IPS-18c (cell line): ENCODE data around the gene SLC11A2.

ENCODE experiments used
- H3K4me3 ChIP-seq: 2 replicates; pipeline ENCODE4 v1.7.0; 2013; ENCODE audit warnings: low read depth, mild to moderate bottlenecking, low read length, moderate library complexity; ENCODE audit not compliant: insufficient read depth
- H3K9me3 ChIP-seq: one replicate; pipeline ENCODE4 v1.6.1; 2013; ENCODE audit warnings: mild to moderate bottlenecking, low read length, moderate library complexity; ENCODE audit not compliant: control insufficient read depth, insufficient read depth

SLC11A2 gene

DNA sequence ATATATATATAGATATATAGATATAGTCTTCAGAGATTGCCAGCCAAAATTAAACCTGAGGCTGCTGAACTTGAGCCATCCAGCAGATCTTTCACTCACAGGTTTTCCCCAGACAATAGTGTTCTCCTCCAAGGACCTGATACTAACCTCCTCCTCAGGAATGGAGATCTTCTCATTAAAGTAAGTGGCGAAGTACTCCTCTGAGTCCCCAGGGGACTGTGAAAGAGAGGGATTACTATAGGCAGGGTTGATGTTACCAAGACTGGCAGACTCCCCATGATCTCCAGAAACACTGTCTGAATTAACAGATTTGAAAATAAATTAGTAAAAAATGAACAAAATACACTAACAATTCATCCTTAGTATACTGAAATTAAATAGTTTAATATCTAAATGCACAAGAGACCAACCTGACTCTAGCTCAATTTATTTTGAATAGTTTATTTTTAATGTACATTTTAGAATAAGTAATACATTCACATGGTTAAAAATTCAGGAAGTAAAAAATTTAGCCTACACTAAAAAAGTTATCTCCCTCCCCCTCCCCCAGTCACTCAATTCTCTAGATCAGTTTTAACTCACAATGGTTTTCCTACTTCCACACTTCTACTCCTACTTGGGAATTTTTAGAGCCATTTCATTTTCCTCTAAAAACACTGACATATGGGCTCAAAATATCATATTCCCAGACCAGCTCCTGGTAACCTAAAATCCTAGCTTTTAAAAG is 17.7 kb downstream of the SLC11A2 start:
- no peak overlapping the region for H3K4me3 ChIP-seq
- no peaks in the 10 kb centered on the region for H3K9me3 ChIP-seq

DNA sequence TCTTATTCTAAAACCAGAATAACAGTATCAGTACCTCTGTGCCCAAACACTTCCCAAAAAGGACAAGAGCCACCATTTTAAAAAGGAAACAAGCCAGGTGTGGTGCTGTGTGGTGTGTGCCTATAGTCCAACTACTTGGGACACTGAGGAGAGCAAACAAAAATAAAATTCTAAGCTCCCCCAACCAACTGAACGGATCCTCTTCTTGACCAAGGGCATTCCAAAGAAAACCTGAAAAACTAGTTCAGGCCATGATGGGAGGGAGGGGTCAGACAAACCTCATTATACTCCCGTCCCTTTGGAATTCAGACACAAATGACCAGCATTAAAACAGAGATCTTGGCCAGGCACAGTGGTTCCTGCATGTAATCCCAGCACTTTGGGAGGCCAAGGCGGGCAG is 20.5 kb downstream of the SLC11A2 start:
- H3K4me3 ChIP-seq: no peak overlapping the region

DNA sequence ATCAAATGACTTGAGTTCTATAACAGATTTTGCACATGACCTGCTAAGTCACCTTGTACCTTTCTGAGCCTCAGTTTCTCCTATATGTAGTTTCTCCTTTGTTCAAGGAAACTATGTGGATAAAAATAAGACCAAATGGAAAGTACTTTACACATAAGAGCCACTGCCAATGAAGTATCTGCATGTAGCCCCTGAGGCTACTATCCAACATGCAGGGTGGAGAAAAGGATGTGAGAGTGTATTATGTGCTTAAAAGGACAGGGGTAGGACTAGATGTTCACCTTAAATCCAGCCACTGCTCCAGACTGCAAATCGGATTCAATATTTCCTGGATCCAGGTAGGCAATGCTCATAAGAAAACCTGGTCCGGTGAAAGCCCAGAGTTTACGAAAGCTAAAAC is 21.2 kb downstream of the SLC11A2 start:
- no peak overlapping the region; the same call in 1 of the 2 replicates for H3K4me3 ChIP-seq
- H3K9me3 ChIP-seq: no peaks in the 10 kb centered on the region

More for the DNA sequence above, 20.5 kb downstream of the SLC11A2 start:
- H3K9me3 ChIP-seq: no peaks in the 10 kb centered on the region

DNA sequence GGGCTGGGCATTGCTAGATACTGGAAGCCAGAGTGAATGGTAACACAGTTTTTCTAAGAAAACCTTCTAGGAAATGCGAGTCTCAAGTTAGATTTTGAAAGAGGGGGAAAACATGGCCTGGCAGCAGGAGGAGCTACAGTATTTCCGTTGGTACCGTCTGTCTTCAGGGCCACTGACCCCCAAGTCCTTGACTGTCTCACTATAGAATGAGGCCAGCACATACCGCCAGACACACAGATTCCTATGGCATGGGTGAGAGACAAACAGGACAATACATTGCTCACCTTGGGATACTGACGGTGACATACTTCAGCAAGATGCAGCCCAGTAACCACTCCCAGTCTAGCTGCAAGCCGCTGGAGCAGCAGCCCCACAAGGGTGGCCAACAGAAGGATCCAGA is 21.7 kb downstream of the SLC11A2 start:
- H3K9me3 ChIP-seq: no peaks in the 10 kb centered on the region
- no peak overlapping the region for H3K4me3 ChIP-seq

DNA sequence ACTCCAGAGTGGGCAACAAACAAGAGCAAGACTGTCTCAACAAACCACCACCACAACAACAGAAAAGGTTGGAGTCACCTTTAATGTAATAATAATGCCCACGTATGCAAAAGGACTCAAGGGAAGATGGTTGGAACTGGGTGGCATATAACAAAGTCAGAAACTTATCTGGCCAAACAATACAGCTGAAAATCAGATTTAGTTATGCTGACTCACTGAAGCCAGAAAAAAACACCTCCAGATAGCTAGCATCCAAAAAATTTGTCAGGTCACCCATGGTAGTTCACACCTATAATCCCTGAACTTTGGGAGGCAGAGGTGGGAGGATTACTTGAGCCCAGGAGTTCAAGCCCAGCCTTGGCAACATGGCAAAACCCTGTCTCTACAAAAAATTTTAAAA is 24.4 kb downstream of the SLC11A2 start:
- no peaks in the 10 kb centered on the region for H3K9me3 ChIP-seq
- no peak overlapping the region for H3K4me3 ChIP-seq

DNA sequence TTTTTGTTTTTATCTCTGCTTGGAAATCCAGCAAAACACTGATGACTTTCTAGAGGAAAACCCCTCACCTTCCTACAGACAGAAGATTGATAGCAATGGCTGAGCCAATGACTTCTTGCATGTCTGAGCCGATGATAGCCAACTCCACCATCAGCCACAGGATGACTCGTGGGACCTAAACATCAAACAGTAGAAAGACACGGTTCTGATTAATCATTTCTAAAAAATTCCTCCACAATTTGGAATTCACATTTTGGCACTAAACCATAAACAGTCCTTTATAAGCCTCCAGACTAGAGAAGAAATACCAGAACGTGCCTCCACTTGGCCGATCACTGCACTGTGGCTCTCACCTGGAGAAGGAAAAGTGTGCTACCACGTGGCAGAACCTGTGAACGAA is 25.9 kb downstream of the SLC11A2 start:
- Histone ChIP-seq H3K9me3 (no peaks in the 10 kb centered on the region), H3K4me3 (no peak overlapping the region)

DNA sequence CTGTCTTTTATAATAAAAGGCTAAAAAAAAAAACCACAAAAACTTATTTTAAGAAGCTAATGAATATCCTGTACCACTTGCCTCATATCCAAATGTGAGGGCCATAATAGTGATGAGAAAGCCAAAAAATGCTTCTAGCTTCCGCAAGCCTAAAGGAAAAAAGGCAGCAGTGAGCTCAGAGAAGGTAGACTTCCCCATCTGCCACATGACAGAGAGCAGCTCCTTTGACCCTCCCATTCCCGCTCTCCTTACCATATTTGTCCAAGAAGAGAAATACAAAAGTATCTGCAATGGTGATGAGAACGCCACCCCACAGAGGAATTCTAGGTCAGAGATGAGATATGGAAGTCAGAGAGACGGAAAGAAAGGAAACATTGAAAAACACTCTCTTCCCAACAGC is 27.1 kb downstream of the SLC11A2 start:
- no peaks in the 10 kb centered on the region for H3K9me3 ChIP-seq
- no peak overlapping the region for H3K4me3 ChIP-seq

DNA sequence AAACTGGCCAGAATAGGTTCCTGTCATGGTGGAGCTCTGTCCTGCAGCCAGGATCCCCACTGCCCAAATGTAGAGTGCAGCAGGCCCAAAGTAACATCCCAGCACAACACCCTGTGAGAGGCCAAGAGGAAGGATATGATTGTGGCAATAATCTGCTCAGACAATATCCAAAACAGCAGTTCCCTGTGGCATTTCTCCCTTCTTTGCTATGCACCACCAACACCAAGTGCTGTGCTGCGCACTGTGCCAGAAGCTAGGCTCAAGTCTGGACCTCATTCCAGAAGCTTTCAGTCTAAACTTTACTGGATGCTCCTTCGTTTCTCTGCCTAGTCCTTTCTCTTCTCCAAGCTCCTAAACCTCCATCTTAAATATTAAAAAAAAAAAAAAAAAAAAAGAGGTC is 33.4 kb downstream of the SLC11A2 start:
- no peak overlapping the region for H3K4me3 ChIP-seq
- H3K9me3 ChIP-seq: no peaks in the 10 kb centered on the region

DNA sequence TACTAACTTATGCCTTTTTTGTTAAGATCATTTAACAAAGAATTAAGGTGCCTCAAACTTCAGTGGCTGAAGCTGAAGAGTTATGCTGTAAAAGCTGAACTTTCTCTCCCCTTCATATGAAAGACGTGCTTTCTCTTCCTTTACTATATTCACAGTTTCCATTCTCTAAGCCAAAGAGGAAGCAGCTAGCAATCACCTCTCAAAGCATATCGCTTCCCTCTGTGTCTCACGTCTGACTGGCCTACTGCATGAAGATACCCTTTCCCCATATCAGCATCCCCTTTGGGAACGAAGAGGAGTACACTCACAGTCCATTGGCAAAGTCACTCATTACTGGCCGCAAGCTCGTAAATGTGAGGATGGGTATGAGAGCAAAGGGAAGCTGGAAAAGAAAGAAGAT is 34.9 kb downstream of the SLC11A2 start:
- H3K9me3 ChIP-seq: no peaks in the 10 kb centered on the region

DNA sequence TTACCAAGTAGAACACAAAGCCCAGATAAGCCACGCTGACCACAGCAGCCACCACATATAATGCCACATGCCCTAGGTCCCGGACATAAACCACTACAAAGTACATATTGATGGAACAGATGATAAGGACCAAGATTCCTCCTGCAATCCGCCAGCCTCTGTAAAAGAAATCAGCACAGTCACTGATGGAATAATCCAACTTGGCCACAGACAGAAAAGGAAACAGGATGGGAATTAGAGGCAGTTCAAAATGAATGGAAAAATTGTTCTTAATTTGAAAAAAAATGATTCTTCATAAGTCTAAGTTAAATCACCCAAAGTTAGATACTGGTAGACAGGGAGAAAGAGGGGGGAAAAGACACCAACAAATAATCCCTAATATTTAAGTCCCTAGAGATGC is 35.4 kb downstream of the SLC11A2 start:
- Histone ChIP-seq H3K9me3 (no peaks in the 10 kb centered on the region), H3K4me3 (no peak overlapping the region)

More for the DNA sequence above, 34.9 kb downstream of the SLC11A2 start:
- no peak overlapping the region for H3K4me3 ChIP-seq

DNA sequence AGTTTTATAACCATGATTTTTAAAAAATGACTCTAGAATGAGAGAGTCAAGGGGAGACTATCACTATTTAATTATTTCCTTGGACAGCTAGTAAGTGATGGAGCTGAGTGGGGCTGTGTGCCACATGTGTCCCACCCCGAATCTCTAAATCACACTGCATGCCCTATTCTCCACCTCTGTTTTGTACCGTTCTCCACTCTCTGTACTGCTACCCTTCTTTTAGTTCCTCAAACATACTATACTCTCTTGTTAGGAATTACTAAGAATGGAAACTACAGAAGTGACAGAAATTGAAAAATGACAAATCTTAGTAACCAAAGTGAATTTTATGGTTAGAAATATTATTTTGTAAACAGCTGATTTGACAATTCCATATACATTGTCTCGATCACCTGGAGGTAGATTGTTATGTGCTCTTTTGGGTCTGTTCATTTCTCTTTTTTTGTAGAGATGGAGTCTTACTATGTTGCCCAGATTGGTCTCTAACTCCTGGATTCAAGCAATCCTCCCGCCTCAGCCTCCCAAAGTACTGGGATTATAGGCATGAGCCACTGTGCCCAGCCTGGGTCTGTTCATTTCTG is 35.9 kb downstream of the SLC11A2 start:
- no peak overlapping the region for H3K4me3 ChIP-seq

DNA sequence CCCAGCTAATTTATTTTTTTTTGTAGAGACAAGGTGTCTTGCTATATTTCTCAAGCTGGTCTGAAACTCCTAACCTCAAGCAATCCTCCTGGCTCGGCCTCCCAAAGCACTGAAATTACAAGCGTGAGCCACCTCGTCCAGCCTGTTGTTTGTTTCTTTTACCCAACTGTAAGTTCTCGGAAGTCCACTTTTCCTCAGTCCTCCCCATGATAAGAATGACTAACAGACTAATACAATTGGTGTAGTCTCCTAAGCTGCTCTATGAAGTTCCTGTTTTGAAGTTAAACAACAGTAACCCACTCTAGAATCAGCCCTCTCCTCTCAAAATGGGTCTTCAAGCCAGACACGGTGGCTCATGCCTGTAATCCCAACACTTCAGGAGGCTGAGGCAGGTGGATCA is 37.3 kb downstream of the SLC11A2 start:
- Histone ChIP-seq H3K4me3 (no peak overlapping the region), H3K9me3 (no peaks in the 10 kb centered on the region)

More for the DNA sequence above, 35.9 kb downstream of the SLC11A2 start:
- no peaks in the 10 kb centered on the region for H3K9me3 ChIP-seq

DNA sequence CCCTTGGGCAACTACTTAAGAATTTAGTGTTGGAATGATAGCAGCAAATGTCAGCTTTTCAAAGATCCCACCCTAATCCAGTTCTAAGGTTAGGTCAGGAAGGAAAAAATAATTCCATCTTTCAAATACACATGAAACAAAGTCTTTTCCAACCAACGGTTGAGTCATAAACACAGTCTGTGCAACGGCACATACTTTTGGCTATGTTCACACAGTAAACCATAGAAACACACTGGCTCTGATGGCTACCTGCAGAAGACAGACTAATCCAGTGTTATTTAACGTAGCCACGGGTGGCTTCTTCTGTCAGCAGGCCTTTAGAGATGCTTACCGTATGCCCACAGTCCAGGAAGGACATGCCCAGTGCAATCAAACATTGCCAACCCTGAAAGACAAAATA is 38.1 kb downstream of the SLC11A2 start:
- no peak overlapping the region for H3K4me3 ChIP-seq
- H3K9me3 ChIP-seq: no peaks in the 10 kb centered on the region

DNA sequence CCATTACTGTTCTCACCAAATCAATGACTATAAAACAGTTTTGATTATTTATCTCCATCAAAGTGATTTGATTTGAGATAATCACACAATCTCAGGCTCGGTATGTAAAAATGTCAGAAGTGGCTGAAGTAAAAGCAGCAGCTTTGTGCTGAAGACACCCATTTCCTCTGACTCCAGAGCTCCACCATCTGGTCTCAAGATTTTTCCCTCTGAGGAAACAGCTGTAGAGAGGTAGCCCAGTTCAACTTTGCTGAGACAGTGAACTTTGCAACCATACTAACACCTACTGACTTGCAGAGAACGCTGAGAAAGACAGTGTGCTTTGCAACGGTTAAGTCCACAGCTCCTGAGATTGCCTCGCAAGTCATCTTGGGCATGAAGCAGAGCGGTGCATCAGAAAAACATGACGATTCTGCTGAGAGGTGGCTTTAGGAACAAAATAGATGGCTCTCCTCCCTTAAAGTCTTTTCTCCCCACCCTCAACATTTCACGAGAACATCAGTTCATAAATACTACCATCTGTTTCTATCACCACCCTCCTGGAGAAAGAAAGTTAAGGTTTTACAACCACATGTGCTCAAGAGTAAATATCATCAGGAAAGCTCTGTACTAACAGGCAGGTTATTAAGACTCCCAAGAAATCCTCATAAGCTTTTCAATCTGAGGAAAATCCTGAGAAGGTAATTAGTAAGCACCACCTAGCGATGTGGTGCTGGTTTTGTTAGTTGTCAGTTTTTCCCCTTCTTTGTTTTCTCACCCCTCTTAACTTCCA is 39.0 kb downstream of the SLC11A2 start:
- H3K9me3 ChIP-seq: no peaks in the 10 kb centered on the region
- no peak overlapping the region for H3K4me3 ChIP-seq

DNA sequence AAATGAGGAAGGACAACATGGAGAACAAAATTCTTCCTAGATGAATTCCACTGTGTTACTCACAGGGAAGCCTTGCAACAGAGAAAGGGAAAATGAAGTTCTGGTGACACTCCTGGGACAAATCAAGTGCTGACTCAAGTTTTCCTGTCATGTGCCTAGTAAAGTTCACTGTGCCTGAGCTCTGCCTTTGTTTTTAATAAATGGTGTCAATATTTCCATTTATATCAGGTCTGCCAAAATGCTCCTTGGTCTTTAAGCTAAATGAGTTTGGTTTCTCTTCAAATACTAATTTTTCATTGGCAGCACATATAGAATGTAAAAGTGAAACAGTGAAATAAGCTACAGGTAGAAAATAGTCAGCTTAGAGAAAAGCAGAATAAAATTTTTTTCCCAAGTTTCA is 40.9 kb downstream of the SLC11A2 start:
- Histone ChIP-seq H3K9me3 (no peaks in the 10 kb centered on the region), H3K4me3 (no peak overlapping the region)

DNA sequence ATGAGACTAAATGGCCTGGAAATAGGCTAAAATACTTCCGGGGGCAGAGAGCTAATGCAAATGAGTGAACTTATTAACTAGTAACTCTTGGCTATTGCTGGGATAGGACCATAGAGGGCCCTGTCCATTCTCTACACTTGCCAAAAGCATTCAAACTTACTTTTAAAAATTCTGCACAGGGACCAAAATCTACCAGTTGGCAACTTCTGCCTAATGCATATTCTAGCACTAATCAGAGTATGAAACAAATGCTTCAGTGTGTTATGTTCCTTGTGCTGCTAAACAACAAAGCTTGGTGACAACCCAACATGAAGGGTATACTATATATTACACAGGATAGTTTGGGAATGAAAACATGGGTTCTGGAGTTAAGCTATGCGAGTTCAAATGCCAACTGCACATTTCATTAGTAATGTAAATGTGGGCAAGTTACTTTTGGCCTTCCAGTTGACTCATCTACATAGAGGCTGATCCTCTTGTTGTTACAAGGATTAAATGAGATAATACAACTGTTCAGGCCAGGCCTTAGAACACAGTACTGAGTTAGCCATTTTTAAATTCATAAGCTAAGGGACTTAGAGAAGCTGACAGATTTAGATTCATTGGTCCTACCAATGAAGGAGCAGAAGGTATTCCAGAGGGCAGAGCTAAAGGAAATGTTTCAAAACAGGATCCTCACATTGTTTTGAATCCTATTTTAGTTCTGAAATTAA is 41.4 kb downstream of the SLC11A2 start:
- H3K9me3 ChIP-seq: no peaks in the 10 kb centered on the region

DNA sequence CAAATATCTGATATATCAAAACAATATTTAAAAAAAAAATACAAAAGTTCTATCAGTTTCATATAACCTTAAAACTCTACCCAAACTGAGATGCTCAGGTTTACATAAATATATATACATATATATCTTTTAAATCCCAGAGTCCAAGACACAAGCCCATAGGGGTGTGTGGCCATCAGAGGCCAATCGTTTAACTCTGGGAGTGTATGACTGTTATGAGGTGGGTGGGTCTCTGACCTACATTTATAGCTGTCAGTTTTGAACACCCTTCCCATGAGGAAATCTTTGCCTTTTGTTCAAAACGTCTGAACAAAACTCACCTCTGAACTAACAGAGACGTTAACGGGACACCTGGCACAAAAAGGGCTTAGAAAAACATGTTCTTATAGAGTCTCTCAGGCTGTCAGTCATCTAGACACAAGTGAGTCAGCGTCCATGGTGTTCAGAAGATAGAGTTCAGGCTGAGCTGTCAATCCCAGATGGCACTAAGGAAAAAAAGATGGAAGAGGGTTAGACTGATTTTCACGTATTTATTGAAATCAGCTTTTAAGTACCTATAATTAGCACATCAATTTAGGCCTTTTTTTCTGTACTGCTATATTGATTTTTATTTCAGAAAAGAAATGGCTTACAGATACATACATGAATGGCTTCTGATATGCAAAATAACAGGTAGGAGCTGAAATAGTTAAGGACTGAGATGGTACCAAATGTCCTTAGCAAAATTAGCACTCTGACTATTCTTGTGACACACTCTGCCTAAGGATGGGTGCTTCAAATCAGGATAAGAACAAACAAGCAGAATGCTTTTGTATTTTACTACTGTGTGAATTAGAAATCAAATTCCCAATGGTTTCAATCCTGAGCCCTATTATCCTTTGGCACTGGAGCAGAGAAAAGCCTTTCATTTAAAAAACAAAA is 44.6 kb downstream of the SLC11A2 start:
- no peak overlapping the region for H3K4me3 ChIP-seq
- no peaks in the 10 kb centered on the region for H3K9me3 ChIP-seq

More for the DNA sequence above, 41.4 kb downstream of the SLC11A2 start:
- no peak overlapping the region for H3K4me3 ChIP-seq
